Small intestine (tissue), 16 donors: ENCODE data around the gene LTBR. TPM values are rescaled to one million over a fixed set of nuclear protein-coding genes. Genes with fewer than 3 reads are reported as not detected.

Experiments
- DNase-seq, 2 donors: peaks; one replicate each; pipeline versions ENCODE4 v3.0.0 to v3.0.0-alpha.2; 2013
- FAIRE-seq: peaks from 2 replicates; lab custom pipeline; 2012; peaks lifted over from hg19 to GRCh38; lab: Jason Lieb, UNC
- H3K27ac ChIP-seq, 3 donors: one replicate each; pipeline ENCODE4 v1.5.1; 2013; ENCODE audit warnings: low read length in 2 of 3, mild to moderate bottlenecking in 2 of 3, control low read depth in 1 of 3, inconsistent platforms in 1 of 3, low read depth in 1 of 3, moderate library complexity in 1 of 3
- H3K27me3 ChIP-seq, 3 donors: one replicate each; pipeline ENCODE4 v1.6.1; 2013; ENCODE audit warnings: low read length in 3 of 3, inconsistent platforms in 1 of 3; ENCODE audit not compliant: control insufficient read depth in 3 of 3, insufficient read depth in 3 of 3
- H3K36me3 ChIP-seq, 3 donors: one replicate each; pipeline ENCODE4 v1.6.1; 2013; ENCODE audit warnings: low read length in 3 of 3, inconsistent platforms in 1 of 3, low read depth in 1 of 3, mild to moderate bottlenecking in 1 of 3, moderate library complexity in 1 of 3; ENCODE audit not compliant: control insufficient read depth in 3 of 3, insufficient read depth in 2 of 3
- H3K4me1 ChIP-seq, 3 donors: one replicate each; pipeline ENCODE4 v1.6.1; 2013; ENCODE audit warnings: low read length in 2 of 3, inconsistent platforms in 1 of 3, low read depth in 1 of 3, mild to moderate bottlenecking in 1 of 3, moderate library complexity in 1 of 3; ENCODE audit not compliant: control insufficient read depth in 3 of 3, insufficient read depth in 2 of 3
- H3K4me3 ChIP-seq, 3 donors: one replicate each; pipeline ENCODE4 v1.5.1; 2013; ENCODE audit warnings: low read length in 3 of 3, control low read depth in 1 of 3, inconsistent platforms in 1 of 3, low read depth in 1 of 3, mild to moderate bottlenecking in 1 of 3, moderate library complexity in 1 of 3
- H3K9me3 ChIP-seq, 2 donors: one replicate each; pipeline ENCODE4 v1.6.1; 2013; ENCODE audit warnings: low read depth in 1 of 2, low read length in 1 of 2; ENCODE audit not compliant: control insufficient read depth in 2 of 2, insufficient read depth in 1 of 2
- WGBS, 3 donors: extraction: QIAGEN DNeasy Blood & Tissue Kit; methylation state at CpG; one replicate each; pipeline ENCODE4 v1.1.7; 2013; 5-methylcytosine and 5-hydroxymethylcytosine counted together
- long read RNA-seq, 10 donors: transcript quantifications; one replicate each; lab custom pipeline, GENCODE V29; 2026
- polyA plus RNA-seq, 4 donors: library from polyadenylated mRNA; stranded (reverse) in 3 of 4; unstranded in 1 of 4; fragments of 200-250 nt in 3 of 4; fragments of 120-200 nt in 1 of 4; gene quantifications; one replicate each; pipeline versions ENCODE4 v1.2.1 to v1.2.3, GENCODE V29; 2013
- donor health status: healthy with polysubstance abuse.
- donor health status: control.
- donor health status: control.
- donor health status: Bipolar disorder and iron deficiency.
- donor health status: healthy.

The LTBR gene
- 100 to 1,000 TPM in 1 of 4 donors, 10 to 100 TPM in 3; 56.5 to 137 (median 73.2) TPM for polyA plus RNA-seq
- long read RNA-seq, donor 1, transcript LTBR-201 (10 exons, 2,260 nt) = major isoform, 19 of 40 reads
- long read RNA-seq, donor 1, partial matches to known transcripts = 19 of 40 reads
- long read RNA-seq, donor 1, other reads (novel, unspliced or antisense) = 0 of 40 reads
- long read RNA-seq, donor 2, partial matches to known transcripts = 0 of 5 reads
- long read RNA-seq, donor 2, other reads (novel, unspliced or antisense) = 0 of 5 reads
- long read RNA-seq, donor 3, partial matches to known transcripts = 6 of 14 reads
- long read RNA-seq, donor 3, other reads (novel, unspliced or antisense) = 0 of 14 reads
- long read RNA-seq, donor 4 = 0 reads
- long read RNA-seq, donor 5, partial matches to known transcripts = 0 of 3 reads
- long read RNA-seq, donor 5, other reads (novel, unspliced or antisense) = 0 of 3 reads
- long read RNA-seq, donor 6, transcript LTBR-201 (10 exons, 2,260 nt) = major isoform, 10 of 18 reads
- long read RNA-seq, donor 6, partial matches to known transcripts = 7 of 18 reads
- long read RNA-seq, donor 6, other reads (novel, unspliced or antisense) = 0 of 18 reads
- long read RNA-seq, donor 7 = 0 reads
- long read RNA-seq, donor 8 = 0 reads
- long read RNA-seq, donor 9, partial matches to known transcripts = 0 of 8 reads
- long read RNA-seq, donor 9, other reads (novel, unspliced or antisense) = 0 of 8 reads
- long read RNA-seq, donor 10, transcript LTBR-201 (10 exons, 2,260 nt) = major isoform, 19 of 24 reads
- long read RNA-seq, donor 10, partial matches to known transcripts = 0 of 24 reads
- long read RNA-seq, donor 10, other reads (novel, unspliced or antisense) = 0 of 24 reads

DNA sequence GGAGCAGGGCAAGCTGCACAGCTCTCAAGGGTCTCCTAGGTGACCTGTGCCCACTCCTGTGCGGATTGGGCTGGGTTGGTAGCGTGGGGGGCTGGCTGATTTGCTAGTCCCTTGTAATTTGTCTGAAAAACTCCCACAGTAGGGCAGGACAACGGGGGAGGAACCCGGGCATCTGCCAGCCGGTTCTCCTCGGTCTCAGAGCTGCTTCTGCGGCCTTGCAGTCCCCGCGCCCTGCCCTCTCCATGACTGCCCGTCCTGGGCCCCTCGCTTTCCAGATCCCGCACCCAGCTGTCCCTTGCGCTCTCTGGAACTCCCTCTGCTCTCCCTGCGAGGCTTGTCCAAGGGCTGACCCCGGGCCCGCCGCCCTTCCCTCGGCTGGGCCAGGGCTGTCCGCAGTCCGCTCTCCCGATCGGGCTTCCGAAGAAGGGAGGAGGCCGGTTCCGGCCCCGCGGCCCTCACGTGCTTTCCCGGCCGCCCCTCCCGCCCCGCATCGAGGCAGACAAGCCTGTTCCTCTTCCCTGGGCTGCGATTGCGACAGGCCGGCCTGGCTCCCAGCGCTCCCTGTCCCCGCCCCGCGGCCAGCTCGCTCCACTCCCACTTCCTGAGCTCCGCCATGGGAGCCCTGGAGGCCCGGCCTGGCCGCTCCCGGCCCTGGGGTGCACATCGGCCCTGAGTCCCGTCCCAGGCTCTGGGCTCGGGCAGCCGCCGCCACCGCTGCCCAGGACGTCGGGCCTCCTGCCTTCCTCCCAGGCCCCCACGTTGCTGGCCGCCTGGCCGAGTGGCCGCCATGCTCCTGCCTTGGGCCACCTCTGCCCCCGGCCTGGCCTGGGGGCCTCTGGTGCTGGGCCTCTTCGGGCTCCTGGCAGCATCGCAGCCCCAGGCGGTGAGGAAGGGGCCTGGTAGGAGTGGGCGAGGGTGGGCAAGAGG lies at the start of gene LTBR:
LTBR (plus strand) TSS at position 591 of the 927 bp plus-strand sequence; CDS start at position 788, 197 bp downstream.
- H3K27me3 ChIP-seq = no peaks in the 10 kb centered on the region
- peak within 1 kb of the TSS; percentile 82 to 94 (median 88) for H3K27ac ChIP-seq
- no peaks in the 10 kb centered on the region for H3K9me3 ChIP-seq
- H3K4me1 ChIP-seq = peaks cover 4 to 29% (median 9%) of the 10 kb centered on the region in 3 donors
- 7 to 11% (median 9%) methylated on average over 36 to 62 of the region's 62 CpGs for WGBS, 3 donors
- peak within 1 kb of the TSS; percentile 48 to 89 (median 70) for H3K4me3 ChIP-seq
- no peak for FAIRE-seq
- peaks cover 5 to 35% (median 9%) of the 10 kb centered on the region in 3 donors for H3K36me3 ChIP-seq
- peak; percentile 94 to 97 for DNase-seq

GRCh38 chr12:6334359-6334758 lies 49.6 kb upstream of the LTBR start:
- Histone ChIP-seq H3K36me3 (peaks cover 14 to 90% (median 33%) of the 10 kb centered on the region in 3 donors), H3K4me3 (no peak overlapping the region), H3K27me3 (no peaks in the 10 kb centered on the region), H3K9me3 (no peaks in the 10 kb centered on the region), H3K4me1 (peaks cover 2 to 65% (median 4%) of the 10 kb centered on the region in 3 donors), H3K27ac (peak overlapping the region; percentile 87 to 98 (median 97))
- FAIRE-seq (no peak), DNase-seq (no peak)
- 55 to 59% (median 57%) methylated on average over 5 of the region's 5 CpGs for WGBS, 3 donors

- 11 to 27% (median 21%) methylated on average over 13 of the region's 13 CpGs for WGBS, 3 donors
- DNase-seq = peak in 1 of 2 donors; percentile 56
- Histone ChIP-seq H3K9me3 (no peaks in the 10 kb centered on the region), H3K4me3 (peak overlapping the region in 2 of 3 donors; percentile 36 to 38), H3K4me1 (peaks cover 2 to 70% (median 4%) of the 10 kb centered on the region in 3 donors), H3K27ac (peak overlapping the region; percentile 87 to 98 (median 97)), H3K36me3 (peaks cover 8 to 85% (median 27%) of the 10 kb centered on the region in 3 donors), H3K27me3 (no peaks in the 10 kb centered on the region)
- FAIRE-seq = no peak
These were observed 49.0 kb upstream of the LTBR start for GRCh38 chr12:6334940-6335450.

DNA sequence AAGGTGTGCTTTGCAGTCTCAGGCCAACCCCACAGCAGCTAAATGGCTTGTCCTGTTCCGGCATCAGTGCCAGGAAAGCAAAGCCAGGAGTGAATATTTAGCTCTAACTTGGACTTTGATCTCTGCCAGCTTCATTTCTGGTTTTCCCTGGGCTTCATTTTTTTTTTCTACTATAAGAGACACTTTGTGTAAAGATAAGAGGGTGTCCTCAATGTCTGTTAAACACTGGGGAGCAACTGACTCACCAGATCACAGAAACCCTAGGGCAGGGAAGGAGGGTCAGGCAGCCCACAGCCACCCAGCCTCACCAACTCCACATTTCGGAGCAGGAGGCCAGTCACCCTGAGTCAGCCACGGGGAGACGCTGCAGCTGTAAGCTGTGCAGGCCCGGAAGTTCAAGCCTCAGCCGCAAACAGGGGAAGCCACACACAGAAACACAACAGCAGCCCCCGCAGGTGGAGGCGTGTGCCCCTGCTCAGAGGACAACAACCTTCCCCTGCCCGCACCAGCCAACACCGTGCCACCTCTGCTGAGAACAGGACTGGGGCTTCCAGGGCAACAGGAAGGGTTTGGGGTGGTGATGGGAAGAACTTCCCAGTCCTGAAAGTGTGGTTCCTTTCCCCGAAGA lies 48.4 kb upstream of the LTBR start:
- H3K9me3 ChIP-seq = no peaks in the 10 kb centered on the region
- peak overlapping the region in 2 of 3 donors; percentile 38 to 96 for H3K4me3 ChIP-seq
- peak overlapping the region; percentile 97 to 100 (median 98) for H3K27ac ChIP-seq
- DNase-seq = peak; percentile 88 to 91
- no peak for FAIRE-seq
- peaks cover 5 to 84% (median 21%) of the 10 kb centered on the region in 3 donors for H3K36me3 ChIP-seq
- H3K4me1 ChIP-seq = peaks cover 2 to 70% (median 4%) of the 10 kb centered on the region in 3 donors
- no peaks in the 10 kb centered on the region for H3K27me3 ChIP-seq
- WGBS, 3 donors = 0 to 1% (median 0%) methylated on average over 11 of the region's 11 CpGs

- H3K27ac ChIP-seq = peak overlapping the region; percentile 97 to 100 (median 98)
- H3K27me3 ChIP-seq = no peaks in the 10 kb centered on the region
- no peak for FAIRE-seq
- 3 to 8% (median 4%) methylated on average over 12 of the region's 12 CpGs for WGBS, 3 donors
- peaks cover 2 to 64% (median 4%) of the 10 kb centered on the region in 3 donors for H3K4me1 ChIP-seq
- H3K9me3 ChIP-seq = no peaks in the 10 kb centered on the region
- H3K4me3 ChIP-seq = peak overlapping the region; percentile 20 to 96 (median 38)
- peak; percentile 95 to 99 for DNase-seq
- H3K36me3 ChIP-seq = peaks cover 3 to 83% (median 17%) of the 10 kb centered on the region in 3 donors
These were observed 47.7 kb upstream of the LTBR start for GRCh38 chr12:6336079-6336888.

DNA sequence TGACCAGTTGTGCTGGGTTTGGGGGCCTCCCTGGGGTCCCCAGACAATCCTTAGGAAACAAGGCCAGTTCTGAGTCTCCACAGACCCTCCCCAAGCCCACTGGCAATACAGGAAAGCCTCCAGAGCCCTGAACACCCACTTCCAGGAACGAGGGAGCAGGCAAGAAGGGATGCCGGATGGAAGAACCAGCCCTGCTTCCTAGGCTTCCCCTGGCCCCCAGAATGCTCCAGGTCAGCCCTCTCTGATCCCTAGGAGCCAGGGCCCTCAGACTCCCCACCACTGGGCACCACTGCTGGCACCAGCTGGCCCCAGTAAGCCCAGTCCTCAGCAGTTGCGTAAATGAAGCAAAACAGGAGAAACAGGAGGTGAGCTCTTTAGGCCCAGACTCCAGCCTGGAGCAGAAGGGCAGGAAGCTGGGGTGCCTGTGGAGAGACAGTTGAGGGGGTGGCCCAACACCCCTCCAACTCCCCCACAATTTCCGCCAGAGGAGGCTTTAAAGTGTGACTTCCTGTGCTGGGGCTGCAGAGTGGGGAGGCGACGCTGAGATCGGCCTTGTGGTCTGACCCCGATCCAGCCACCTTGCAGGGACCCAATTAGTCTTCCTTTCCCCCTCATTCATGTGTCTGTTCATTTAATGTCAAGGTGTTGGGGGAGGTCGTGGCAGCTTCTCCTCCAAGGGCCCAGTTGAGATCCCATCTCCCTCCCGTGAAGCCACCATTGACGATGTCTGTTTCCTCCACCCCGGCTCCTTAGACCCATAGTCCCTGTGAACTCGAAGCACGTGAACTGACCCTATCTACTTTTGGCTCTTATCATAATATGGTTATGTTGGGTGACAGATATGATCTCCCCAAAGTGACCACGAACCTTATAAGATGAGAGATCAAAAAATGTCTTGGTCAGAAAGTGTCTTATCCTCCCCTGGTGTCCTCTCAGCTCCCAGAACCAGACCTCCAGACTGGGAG lies 46.8 kb upstream of the LTBR start:
- DNase-seq (peak; percentile 31 to 70), FAIRE-seq (no peak)
- peaks cover 0 to 74% (median 14%) of the 10 kb centered on the region in 3 donors for H3K36me3 ChIP-seq
- no peaks in the 10 kb centered on the region for H3K9me3 ChIP-seq
- peak overlapping the region; percentile 97 to 100 (median 98) for H3K27ac ChIP-seq
- peaks cover 2 to 64% (median 5%) of the 10 kb centered on the region in 3 donors for H3K4me1 ChIP-seq
- WGBS, 3 donors = 19 to 24% (median 19%) methylated on average over 15 of the region's 15 CpGs
- H3K4me3 ChIP-seq = peak overlapping the region; percentile 20 to 96 (median 38)
- H3K27me3 ChIP-seq = no peaks in the 10 kb centered on the region
